Cardiac muscle cell (in vitro differentiated cells and primary cell): Measurements from ENCODE around the gene MAN1A1. TPM values are rescaled to one million over a fixed set of nuclear protein-coding genes. Genes with fewer than 3 reads are reported as not detected.

ENCODE experiments used
- DNase-seq, 2 donors: peaks; one replicate each; pipeline versions ENCODE4 v3.0.0 to v3.0.0-alpha.2; 2010 to 2017; ENCODE audit warnings: low read depth in 1 of 2, low spot score in 1 of 2
- H3K27ac ChIP-seq: fragments of 200-600 bp; sonication (generic); 2 replicates; pipeline ENCODE4 v1.5.1; 2016
- H3K27me3 ChIP-seq: fragments of 200-600 bp; sonication (generic); 2 replicates; pipeline ENCODE4 v1.6.0; 2016; ENCODE audit warnings: control low read depth
- H3K36me3 ChIP-seq: fragments of 200-600 bp; sonication (generic); 2 replicates; pipeline ENCODE4 v1.5.1; 2016; ENCODE audit warnings: control low read depth
- H3K4me1 ChIP-seq: fragments of 200-600 bp; sonication (generic); 2 replicates; pipeline ENCODE4 v1.8.1; 2017; ENCODE audit warnings: low read depth, mild to moderate bottlenecking, mixed run types
- H3K4me3 ChIP-seq: fragments of 200-600 bp; sonication (generic); 2 replicates; pipeline ENCODE4 v1.5.1; 2016; ENCODE audit warnings: mild to moderate bottlenecking
- H3K9me3 ChIP-seq: fragments of 200-600 bp; sonication (generic); 2 replicates; pipeline ENCODE4 v1.5.1; 2017; ENCODE audit warnings: low read depth, mild to moderate bottlenecking, control low read depth
- polyA plus RNA-seq: library from polyadenylated mRNA; unstranded; fragments of >200 nt; fragmentation: Nextera tagmentation; extraction: Ambion mirVana; gene quantifications from 2 replicates; pipeline ENCODE4 v1.2.1, GENCODE V29; 2016
- total RNA-seq: library from RNA; depleted of rRNA; stranded (reverse); fragments of >200 nt; gene quantifications from 2 replicates; pipeline ENCODE4 v1.2.3, GENCODE V29; 2016
- TF ChIP-seq, protein P1 (sequence below): IDR thresholded peaks from 2 replicates; pipeline ENCODE4 v1.5.1; 2012; ENCODE audit warnings: low read depth, mild to moderate bottlenecking, low read length

MAN1A1 gene
- total and polyA plus RNA-seq, 2 experiments from 2014 or later = 19.2 to 34.8 TPM

DNA sequence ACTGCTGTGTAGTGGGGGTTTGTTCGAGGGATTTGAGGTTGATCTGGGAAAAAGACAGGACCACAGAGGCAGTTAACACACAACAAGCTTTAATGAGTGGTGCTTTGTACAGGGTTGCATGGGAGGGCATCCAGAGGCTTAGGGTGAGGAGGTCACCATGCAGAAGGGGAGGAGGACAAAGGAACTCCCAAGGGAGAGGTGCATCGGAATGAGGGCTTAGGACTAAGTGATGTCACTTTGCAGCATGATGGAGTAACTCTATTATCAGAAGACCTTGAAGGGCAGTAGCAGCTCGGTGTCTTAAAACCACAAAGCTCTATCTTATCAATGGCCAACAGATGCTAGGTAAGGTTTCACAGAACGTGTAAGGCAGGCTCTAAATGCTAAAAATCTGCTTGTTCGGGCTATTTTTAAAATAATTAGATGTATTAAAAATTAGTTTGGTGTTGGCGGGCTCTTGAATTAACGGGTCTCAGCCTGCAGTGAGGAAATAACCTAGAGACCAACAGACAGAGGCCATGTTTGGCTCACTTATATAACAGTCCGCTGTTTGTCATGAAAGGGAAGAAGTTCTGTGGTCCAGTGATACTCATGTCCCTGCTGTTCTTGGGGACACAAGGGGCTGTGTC is 37.9 kb downstream of the MAN1A1 start:
- no peak for DNase-seq
- TF ChIP-seq, protein P1, sequence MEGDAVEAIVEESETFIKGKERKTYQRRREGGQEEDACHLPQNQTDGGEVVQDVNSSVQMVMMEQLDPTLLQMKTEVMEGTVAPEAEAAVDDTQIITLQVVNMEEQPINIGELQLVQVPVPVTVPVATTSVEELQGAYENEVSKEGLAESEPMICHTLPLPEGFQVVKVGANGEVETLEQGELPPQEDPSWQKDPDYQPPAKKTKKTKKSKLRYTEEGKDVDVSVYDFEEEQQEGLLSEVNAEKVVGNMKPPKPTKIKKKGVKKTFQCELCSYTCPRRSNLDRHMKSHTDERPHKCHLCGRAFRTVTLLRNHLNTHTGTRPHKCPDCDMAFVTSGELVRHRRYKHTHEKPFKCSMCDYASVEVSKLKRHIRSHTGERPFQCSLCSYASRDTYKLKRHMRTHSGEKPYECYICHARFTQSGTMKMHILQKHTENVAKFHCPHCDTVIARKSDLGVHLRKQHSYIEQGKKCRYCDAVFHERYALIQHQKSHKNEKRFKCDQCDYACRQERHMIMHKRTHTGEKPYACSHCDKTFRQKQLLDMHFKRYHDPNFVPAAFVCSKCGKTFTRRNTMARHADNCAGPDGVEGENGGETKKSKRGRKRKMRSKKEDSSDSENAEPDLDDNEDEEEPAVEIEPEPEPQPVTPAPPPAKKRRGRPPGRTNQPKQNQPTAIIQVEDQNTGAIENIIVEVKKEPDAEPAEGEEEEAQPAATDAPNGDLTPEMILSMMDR = no peak
- Histone ChIP-seq H3K4me3 (no peak overlapping the region), H3K27me3 (no peaks in the 10 kb centered on the region), H3K9me3 (no peaks in the 10 kb centered on the region), H3K27ac (peak overlapping the region; percentile 90), H3K4me1 (peaks cover 49% of the 10 kb centered on the region), H3K36me3 (no peaks in the 10 kb centered on the region)

DNA sequence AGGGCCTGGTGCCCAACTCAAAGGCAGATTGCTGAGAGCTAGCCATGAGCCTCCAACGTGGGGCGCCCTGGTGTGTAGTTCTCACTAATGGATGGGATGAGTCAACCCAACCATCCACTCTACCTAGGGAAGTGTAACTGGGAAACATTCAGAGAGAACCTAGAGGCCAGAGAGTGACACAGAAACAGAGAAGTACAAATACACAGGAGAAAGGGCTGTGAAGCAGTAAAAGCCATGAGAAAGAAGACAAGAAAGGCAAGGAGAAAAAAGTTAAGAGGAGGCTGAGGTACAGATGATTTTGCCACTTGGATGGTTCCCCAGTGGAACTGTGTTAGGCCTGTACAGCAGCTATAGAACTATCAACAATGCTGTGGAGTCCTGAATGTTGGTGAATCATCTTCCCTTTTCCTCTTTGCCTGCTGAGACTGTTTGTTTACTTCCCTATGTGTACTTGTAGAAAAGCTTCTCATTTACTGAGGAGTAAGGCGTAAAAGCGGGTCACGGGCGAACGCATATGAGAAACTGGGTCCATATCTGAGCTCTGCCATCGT is 39.0 kb downstream of the MAN1A1 start:
- Histone ChIP-seq H3K4me1 (peaks cover 46% of the 10 kb centered on the region), H3K27me3 (no peaks in the 10 kb centered on the region), H3K9me3 (no peaks in the 10 kb centered on the region), H3K27ac (no peak overlapping the region), H3K36me3 (no peaks in the 10 kb centered on the region), H3K4me3 (no peak overlapping the region)
- DNase-seq = peak in 1 of 2 donors; percentile 20
- TF ChIP-seq, protein P1 = no peak

DNA sequence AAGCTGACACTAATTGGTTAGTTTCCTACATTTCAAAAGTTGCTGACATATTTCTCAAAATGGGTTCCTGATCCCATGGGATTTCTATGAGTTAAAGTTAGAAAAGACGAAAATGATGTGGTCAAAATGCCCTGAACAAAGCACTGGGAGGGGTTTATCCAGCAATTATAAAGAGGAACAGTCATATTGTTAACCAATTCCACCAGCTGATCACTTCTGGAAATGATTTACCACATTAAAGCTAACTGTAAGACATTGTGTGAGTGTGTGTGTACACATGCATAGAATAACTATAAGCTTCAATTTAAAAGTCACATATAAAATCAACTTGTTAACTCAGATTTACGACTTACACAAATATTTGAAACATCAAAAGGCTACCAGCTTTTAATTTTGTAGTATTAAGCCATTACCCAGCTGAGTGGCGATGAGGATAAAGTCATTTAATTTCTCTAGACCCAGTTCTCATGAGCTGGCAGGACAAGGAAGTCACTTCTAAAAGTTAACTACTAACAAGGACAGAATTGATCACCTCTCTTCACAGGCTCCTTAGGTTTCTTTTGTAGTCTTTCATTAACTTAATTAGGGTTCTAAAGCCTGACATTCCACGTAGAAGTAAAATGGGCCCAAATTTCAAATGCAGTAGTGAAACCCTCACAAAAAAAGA is 40.4 kb downstream of the MAN1A1 start:
- Histone ChIP-seq H3K27ac (no peak overlapping the region), H3K9me3 (no peaks in the 10 kb centered on the region), H3K27me3 (no peaks in the 10 kb centered on the region), H3K4me1 (peaks cover 31% of the 10 kb centered on the region), H3K4me3 (no peak overlapping the region), H3K36me3 (no peaks in the 10 kb centered on the region)
- TF ChIP-seq, protein P1 = no peak
- DNase-seq = no peak

DNA sequence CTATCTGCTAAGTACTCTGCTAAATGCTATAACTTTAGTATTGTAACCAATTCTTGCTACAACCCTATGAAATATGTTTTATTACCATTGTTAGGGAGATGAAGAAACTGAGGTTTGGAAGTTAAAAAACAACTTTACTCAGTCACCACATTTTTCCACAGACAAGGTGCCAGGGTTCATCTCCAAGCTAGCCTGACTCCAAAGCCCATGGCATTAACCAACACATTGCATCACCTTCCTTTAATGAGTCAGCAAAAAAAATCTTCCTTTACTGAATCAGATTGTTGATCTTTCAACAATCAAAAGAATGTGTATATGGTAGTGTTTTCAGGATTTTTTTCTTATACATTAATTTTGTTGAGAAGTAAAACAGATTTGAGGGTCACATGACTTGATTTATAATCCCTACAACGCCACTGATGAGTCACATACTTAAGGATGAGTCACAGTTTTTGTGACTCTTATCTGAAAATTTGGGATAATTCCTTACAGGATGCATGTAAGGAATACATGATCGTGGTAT is 41.5 kb downstream of the MAN1A1 start:
- no peaks in the 10 kb centered on the region for H3K27me3 ChIP-seq
- no peak overlapping the region for H3K27ac ChIP-seq
- TF ChIP-seq, protein P1 = no peak
- peaks cover 21% of the 10 kb centered on the region for H3K4me1 ChIP-seq
- H3K9me3 ChIP-seq = no peaks in the 10 kb centered on the region
- no peaks in the 10 kb centered on the region for H3K36me3 ChIP-seq
- no peak overlapping the region for H3K4me3 ChIP-seq
- DNase-seq = peak in 1 of 2 donors; percentile 62

DNA sequence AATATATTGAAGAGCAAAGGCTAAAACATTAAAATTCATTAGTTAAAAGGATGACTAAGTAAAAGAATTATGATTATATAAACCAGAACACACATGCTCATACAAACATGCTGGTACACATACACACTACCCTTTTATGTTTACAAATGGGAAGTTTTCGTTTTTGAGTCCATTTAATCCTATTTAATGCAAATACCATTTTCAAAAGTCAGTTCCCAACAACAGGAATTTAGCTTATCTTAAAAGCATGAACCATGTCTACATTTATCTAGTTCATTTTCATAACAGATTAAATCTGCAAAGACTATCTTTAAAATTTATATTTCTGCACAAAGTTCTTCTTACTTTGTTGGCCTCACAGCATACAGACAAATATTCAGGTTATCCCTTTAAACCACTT is 42.5 kb downstream of the MAN1A1 start:
- Histone ChIP-seq H3K4me3 (no peak overlapping the region), H3K36me3 (no peaks in the 10 kb centered on the region), H3K9me3 (no peaks in the 10 kb centered on the region), H3K27ac (no peak overlapping the region), H3K27me3 (no peaks in the 10 kb centered on the region), H3K4me1 (peaks cover 10% of the 10 kb centered on the region)
- TF ChIP-seq, protein P1 = no peak
- no peak for DNase-seq
